Neural progenitor cell (in vitro differentiated cells): Measurements from ENCODE around the gene STK38L. TPM values are rescaled to one million over a fixed set of nuclear protein-coding genes. Genes with fewer than 3 reads are reported as not detected.
A peak's percentile ranks its signal among the peaks of the same experiment; 100 is the strongest.

ENCODE experiments used
- DNase-seq: peaks from one replicate; pipeline ENCODE4 v3.0.0-alpha.2; 2016; ENCODE audit warnings: low spot score
- H2AFZ ChIP-seq: fragments of 200-600 bp; sonication (generic); replicated peaks from 2 replicates; pipeline ENCODE4 v1.6.1; 2016; ENCODE audit warnings: antibody characterized with exemption
- H3F3A ChIP-seq: fragments of 200-600 bp; sonication (generic); 2 replicates; pipeline ENCODE4 v1.6.1; 2016; ENCODE audit warnings: antibody characterized with exemption, low read depth
- H3K27ac ChIP-seq: fragments of 200-600 bp; sonication (generic); 2 replicates; pipeline ENCODE4 v1.5.1; 2016; ENCODE audit warnings: mild to moderate bottlenecking
- H3K27me3 ChIP-seq: fragments of 200-600 bp; sonication (generic); 2 replicates; pipeline ENCODE4 v1.6.1; 2016; ENCODE audit warnings: mild to moderate bottlenecking, moderate library complexity
- H3K36me3 ChIP-seq: fragments of 200-600 bp; sonication (generic); 2 replicates; pipeline ENCODE4 v1.5.1; 2016
- H3K4me1 ChIP-seq: fragments of 200-600 bp; sonication (generic); 2 replicates; pipeline ENCODE4 v1.6.1; 2016; ENCODE audit warnings: mixed run types
- H3K4me2 ChIP-seq: fragments of 200-600 bp; sonication (generic); 2 replicates; pipeline ENCODE4 v1.6.1; 2016
- H3K4me3 ChIP-seq: fragments of 200-600 bp; sonication (generic); 2 replicates; pipeline ENCODE4 v1.5.1; 2016
- H3K79me2 ChIP-seq: fragments of 200-600 bp; sonication (generic); 2 replicates; pipeline ENCODE4 v1.6.1; 2016; ENCODE audit warnings: low read depth
- H3K9ac ChIP-seq: fragments of 200-600 bp; sonication (generic); 2 replicates; pipeline ENCODE4 v1.6.1; 2016
- H3K9me3 ChIP-seq: fragments of 200-600 bp; sonication (generic); 2 replicates; pipeline ENCODE4 v1.5.1; 2016; ENCODE audit warnings: low read depth
- H4K20me1 ChIP-seq: fragments of 200-600 bp; sonication (generic); 2 replicates; pipeline ENCODE4 v1.6.1; 2016; ENCODE audit warnings: low read depth
- H3K27ac Mint-ChIP-seq: 3 replicates; pipeline ENCODE4 v1.8.0; 2021; ENCODE audit warnings: mixed read lengths
- H3K27me3 Mint-ChIP-seq: 2 replicates; pipeline ENCODE4 v1.8.0; 2022; ENCODE audit warnings: low read depth, mild to moderate bottlenecking, inconsistent platforms, moderate library complexity, mixed read lengths; ENCODE audit not compliant: insufficient read depth
- H3K36me3 Mint-ChIP-seq: 3 replicates; pipeline ENCODE4 v1.8.0; 2021; ENCODE audit warnings: mixed read lengths
- H3K4me1 Mint-ChIP-seq: 3 replicates; pipeline ENCODE4 v1.8.0; 2021; ENCODE audit warnings: mixed read lengths
- H3K4me3 Mint-ChIP-seq: 3 replicates; pipeline ENCODE4 v1.8.0; 2021; ENCODE audit warnings: mild to moderate bottlenecking, moderate library complexity, mixed read lengths
- H3K9me3 Mint-ChIP-seq: 3 replicates; pipeline ENCODE4 v1.8.0; 2020; ENCODE audit warnings: mixed read lengths
- EZH2 ChIP-seq: fragments of 200-600 bp; sonication (generic); IDR thresholded peaks from 2 replicates; pipeline ENCODE4 v1.6.1; 2017; ENCODE audit warnings: antibody characterized with exemption, mild to moderate bottlenecking, moderate library complexity
- EZH2phosphoT487 ChIP-seq: fragments of 200-600 bp; sonication (generic); IDR thresholded peaks from 2 replicates; pipeline ENCODE4 v1.6.1; 2017; ENCODE audit warnings: antibody characterized with exemption
- total RNA-seq: library from RNA; depleted of rRNA; stranded (reverse); fragments of >200 nt; gene quantifications from 2 replicates; pipeline ENCODE4 v1.2.3, GENCODE V29; 2015; ENCODE audit warnings: low replicate concordance
- TF ChIP-seq, protein P1 (sequence below): fragments of 200-600 bp; sonication (generic); IDR thresholded peaks from 2 replicates; pipeline ENCODE4 v1.5.1; 2017; ENCODE audit warnings: antibody characterized with exemption, mild to moderate bottlenecking

The STK38L gene
- total RNA-seq, 1 donor from 2014 or later = 62.6 TPM

DNA sequence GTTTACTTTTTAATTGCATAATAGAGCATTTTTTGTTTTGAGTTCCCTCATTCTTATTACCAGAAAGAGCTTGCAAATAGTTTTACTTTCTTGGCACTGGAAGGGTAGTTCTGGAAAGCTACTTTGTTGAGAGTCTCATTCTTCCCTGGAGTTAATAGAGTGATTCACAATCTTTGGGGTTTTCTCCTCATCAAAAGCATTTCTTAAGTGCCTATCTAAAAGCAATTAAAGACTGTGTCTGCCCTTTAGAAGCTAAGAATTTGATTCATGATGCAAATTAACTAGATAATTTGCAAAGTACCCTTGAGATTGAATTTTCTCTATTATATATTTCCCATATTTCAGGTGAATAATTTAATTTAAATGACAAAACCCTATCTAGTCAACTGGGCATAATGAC is 80.4 kb downstream of the STK38L start:
- Histone ChIP-seq H3K27me3 (no peaks in the 10 kb centered on the region), H3K4me2 (no peak overlapping the region), H4K20me1 (no peaks in the 10 kb centered on the region), H3K36me3 (no peaks in the 10 kb centered on the region), H3F3A (no peaks in the 10 kb centered on the region), H3K9ac (no peak overlapping the region), H3K4me1 (no peaks in the 10 kb centered on the region), H2AFZ (no peak overlapping the region), H3K9me3 (no peaks in the 10 kb centered on the region), H3K4me3 (no peak overlapping the region), H3K27ac (no peak overlapping the region), H3K79me2 (no peaks in the 10 kb centered on the region)
- peaks cover 12% of the 10 kb centered on the region for H3K36me3 Mint-ChIP-seq
- H3K4me1 Mint-ChIP-seq = no peaks in the 10 kb centered on the region
- H3K27ac Mint-ChIP-seq = no peak overlapping the region
- H3K27me3 Mint-ChIP-seq = no peaks in the 10 kb centered on the region
- no peaks in the 10 kb centered on the region for H3K9me3 Mint-ChIP-seq
- TF ChIP-seq, protein P1, sequence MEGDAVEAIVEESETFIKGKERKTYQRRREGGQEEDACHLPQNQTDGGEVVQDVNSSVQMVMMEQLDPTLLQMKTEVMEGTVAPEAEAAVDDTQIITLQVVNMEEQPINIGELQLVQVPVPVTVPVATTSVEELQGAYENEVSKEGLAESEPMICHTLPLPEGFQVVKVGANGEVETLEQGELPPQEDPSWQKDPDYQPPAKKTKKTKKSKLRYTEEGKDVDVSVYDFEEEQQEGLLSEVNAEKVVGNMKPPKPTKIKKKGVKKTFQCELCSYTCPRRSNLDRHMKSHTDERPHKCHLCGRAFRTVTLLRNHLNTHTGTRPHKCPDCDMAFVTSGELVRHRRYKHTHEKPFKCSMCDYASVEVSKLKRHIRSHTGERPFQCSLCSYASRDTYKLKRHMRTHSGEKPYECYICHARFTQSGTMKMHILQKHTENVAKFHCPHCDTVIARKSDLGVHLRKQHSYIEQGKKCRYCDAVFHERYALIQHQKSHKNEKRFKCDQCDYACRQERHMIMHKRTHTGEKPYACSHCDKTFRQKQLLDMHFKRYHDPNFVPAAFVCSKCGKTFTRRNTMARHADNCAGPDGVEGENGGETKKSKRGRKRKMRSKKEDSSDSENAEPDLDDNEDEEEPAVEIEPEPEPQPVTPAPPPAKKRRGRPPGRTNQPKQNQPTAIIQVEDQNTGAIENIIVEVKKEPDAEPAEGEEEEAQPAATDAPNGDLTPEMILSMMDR = no peak
- TF ChIP-seq EZH2phosphoT487 = no peak
- no peak for TF ChIP-seq EZH2
- DNase-seq = no peak
- H3K4me3 Mint-ChIP-seq = no peak overlapping the region

DNA sequence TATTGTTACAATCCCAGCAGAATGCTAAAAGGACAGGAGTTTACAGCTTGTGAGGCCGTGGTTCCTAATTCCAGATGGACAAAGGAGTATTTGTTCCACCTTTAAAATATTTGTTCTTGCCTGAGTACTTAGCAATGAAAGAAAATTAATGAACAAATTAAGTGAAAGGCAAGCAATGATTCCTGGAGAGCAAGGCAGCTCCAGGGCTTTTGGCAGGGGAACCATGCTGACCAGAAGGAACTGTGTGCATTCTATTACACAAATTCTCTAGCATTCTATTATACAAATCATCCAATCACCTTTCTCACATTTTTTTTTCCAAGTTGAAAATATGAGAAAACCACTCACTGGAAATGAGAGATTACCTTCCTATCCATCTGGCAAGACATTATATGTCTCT is 86.8 kb downstream of the STK38L start:
- H3K27me3 Mint-ChIP-seq = peaks cover 21% of the 10 kb centered on the region
- peaks cover 43% of the 10 kb centered on the region for H3K27me3 ChIP-seq
- H3K27ac ChIP-seq = no peak overlapping the region
- H3K36me3 ChIP-seq = no peaks in the 10 kb centered on the region
- no peak overlapping the region for H2AFZ ChIP-seq
- TF ChIP-seq EZH2phosphoT487 (no peak), EZH2 (no peak)
- TF ChIP-seq, protein P1 = no peak
- peaks cover 26% of the 10 kb centered on the region for H3K4me1 Mint-ChIP-seq
- no peak overlapping the region for H3K27ac Mint-ChIP-seq
- H3K36me3 Mint-ChIP-seq = peaks cover 6% of the 10 kb centered on the region
- H3K4me3 Mint-ChIP-seq = peak overlapping the region; percentile 31
- H3K9me3 Mint-ChIP-seq = no peaks in the 10 kb centered on the region
- no peak overlapping the region for H3K4me3 ChIP-seq
- DNase-seq = no peak
- no peaks in the 10 kb centered on the region for H3K9me3 ChIP-seq
- no peak overlapping the region for H3K4me2 ChIP-seq
- peaks cover 8% of the 10 kb centered on the region for H3F3A ChIP-seq
- peaks cover 13% of the 10 kb centered on the region for H3K79me2 ChIP-seq
- peaks cover 18% of the 10 kb centered on the region for H3K4me1 ChIP-seq
- no peak overlapping the region for H3K9ac ChIP-seq
- peaks cover 9% of the 10 kb centered on the region for H4K20me1 ChIP-seq

DNA sequence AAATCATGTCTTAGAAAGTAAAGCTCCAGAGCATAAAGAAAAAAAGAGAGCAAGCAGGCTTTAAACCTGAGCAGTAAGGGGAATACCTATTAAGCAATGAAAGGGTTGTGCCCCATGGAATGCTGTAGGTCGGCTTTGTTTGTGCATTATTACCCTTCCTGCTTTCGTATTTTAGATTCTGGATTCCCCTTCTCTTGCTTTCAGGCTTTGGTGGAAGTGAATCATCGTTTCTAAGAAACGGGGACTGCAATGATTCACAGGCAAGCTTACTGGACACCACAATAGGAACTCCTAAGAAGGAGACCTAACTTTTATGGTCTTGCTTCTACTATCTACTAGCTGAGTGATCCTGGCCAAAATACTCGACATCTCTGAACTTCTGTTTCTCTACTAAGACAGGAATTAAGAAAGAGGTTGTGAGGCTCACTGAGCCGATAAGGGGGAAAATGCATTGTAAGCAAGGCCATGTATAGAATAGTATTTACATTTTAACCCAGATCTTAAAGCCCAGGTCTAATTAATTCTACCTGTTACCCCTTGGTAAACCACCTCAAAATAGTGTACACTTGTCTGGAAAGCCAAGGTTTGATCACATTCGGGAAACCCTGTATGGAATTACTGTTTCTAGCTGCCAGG is 87.3 kb downstream of the STK38L start:
- H3F3A ChIP-seq = peaks cover 8% of the 10 kb centered on the region
- TF ChIP-seq EZH2 = no peak
- TF ChIP-seq, protein P1 = no peak
- TF ChIP-seq EZH2phosphoT487 = no peak
- H2AFZ ChIP-seq = no peak overlapping the region
- Mint-ChIP-seq H3K36me3 (peaks cover 6% of the 10 kb centered on the region), H3K9me3 (no peaks in the 10 kb centered on the region), H3K27me3 (peaks cover 21% of the 10 kb centered on the region), H3K4me1 (peaks cover 26% of the 10 kb centered on the region), H3K4me3 (peak overlapping the region; percentile 85), H3K27ac (no peak overlapping the region)
- H3K79me2 ChIP-seq = peaks cover 13% of the 10 kb centered on the region
- no peaks in the 10 kb centered on the region for H3K36me3 ChIP-seq
- no peak overlapping the region for H3K27ac ChIP-seq
- peaks cover 43% of the 10 kb centered on the region for H3K27me3 ChIP-seq
- no peak overlapping the region for H3K4me2 ChIP-seq
- DNase-seq = no peak
- no peak overlapping the region for H3K4me3 ChIP-seq
- no peak overlapping the region for H3K9ac ChIP-seq
- no peaks in the 10 kb centered on the region for H3K9me3 ChIP-seq
- H4K20me1 ChIP-seq = peaks cover 9% of the 10 kb centered on the region
- peaks cover 18% of the 10 kb centered on the region for H3K4me1 ChIP-seq
